NK-92 treated with Interleukin-12 subunit alpha and Interleukin-12 subunit beta, amount 100 ng/mL, for 24 hours (cell line): Measurements from ENCODE around the gene UVRAG.
"Not testable (repeated sequence)": the region's sequence is repeated elsewhere in the genome, so short reads cannot be mapped to it uniquely, and the experiment has no call there.

Experiments used
- DNase-seq: peaks from one replicate; lab custom pipeline; 2025; lab: John Stamatoyannopoulos, UW

Gene UVRAG

GRCh38 chr11:76026862-76027261 lies 211.9 kb downstream of the UVRAG start:
- no peak for DNase-seq

DNA sequence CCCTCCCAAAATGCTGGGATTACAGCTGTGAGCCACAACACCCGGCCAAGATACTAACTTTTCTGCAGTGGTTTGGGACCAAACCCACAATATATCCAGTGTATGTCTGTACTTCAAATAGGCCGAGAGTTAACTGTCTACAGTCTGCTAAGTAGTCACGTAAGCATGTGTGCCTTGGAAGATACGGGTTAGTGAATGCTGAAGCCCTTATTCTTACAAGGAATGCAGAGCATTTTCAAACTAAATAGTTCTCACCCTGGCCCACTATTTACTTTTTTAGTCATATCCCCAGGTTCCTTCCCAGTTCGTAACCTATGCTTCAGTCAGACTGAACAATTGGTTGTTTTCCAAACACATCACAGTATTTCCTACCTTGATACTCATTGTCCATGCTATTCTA lies 215.3 kb downstream of the UVRAG start:
- DNase-seq = no peak

GRCh38 chr11:76030968-76031590 lies 216.1 kb downstream of the UVRAG start:
- no peak for DNase-seq

DNA sequence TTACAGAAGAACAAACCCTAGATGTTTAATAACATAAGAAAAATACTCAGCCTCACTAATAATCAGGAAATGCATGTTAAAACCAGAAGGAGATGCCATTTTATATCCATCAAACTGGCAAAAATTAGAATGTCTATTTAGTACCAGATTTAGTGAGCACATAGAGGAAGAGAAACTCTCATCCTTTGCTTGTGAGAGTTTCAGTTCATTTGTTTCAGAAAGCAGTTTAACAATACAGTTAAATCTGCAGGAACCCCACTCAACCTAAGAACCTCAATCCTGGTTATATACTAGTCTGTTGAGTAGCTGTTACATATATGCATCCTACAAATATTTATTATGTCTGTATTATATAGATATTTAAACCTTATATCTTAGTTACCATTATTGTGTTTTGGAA lies 218.7 kb downstream of the UVRAG start:
- DNase-seq = no peak

DNA sequence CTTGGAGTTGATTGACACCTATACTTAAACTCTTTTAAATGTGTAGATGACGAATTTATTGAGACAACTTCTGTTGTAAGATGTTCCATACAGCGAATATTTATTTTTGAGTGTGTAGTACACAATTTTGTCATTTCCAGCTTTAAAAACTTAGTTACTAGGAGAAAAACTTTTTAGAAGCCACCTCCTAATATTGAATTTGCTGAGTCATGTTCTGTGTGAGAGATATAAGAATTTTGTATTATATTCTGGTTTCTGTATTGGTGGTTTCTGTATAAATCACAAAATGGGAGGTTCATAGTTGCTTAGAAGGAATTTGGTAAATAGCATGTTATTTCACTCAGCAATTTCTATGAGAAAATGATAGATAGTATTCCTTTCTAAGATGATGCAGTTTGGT lies 220.0 kb downstream of the UVRAG start:
- DNase-seq = no peak

DNA sequence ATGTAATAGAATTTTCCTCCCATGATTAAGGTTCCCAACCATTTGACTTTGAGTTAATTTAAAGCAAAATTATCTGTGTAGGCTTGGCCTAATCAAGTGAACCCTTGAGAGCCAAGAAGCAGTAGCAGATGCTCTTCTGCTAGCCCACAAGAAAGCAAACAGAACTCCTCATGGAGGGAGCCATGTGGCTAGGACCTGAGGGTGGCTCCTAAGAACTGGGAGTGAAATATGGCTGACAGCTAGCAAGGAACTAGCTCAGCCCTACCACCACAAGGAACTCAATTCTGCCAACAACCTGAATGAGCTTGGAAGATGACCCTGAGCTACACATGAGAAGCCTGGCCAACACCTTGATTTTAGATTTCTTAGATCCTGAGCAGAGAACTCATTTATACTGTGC lies 223.6 kb downstream of the UVRAG start:
- DNase-seq = no peak

DNA sequence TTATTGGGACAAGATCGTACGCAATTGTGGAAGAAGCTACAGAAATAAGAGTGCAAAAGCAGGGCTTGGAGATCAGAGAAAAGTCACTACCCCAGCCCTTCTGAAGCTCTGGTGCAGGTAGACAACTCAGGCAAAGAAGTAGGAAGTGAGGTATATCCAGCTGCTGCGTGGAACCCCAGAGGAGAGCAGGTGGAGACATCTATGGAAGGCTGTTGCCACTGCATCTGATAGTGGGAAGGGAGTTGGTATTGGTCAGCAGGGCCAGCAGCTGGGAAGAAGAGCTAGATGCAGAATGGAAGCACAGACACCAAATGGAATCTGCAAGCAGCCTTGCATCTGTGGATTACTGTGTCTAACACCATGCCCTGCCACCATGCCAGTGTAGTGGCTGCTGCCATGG lies 226.2 kb downstream of the UVRAG start:
- no peak for DNase-seq

GRCh38 chr11:76044750-76045320 lies 229.8 kb downstream of the UVRAG start:
- no peak for DNase-seq

GRCh38 chr11:76047231-76047630 lies 232.2 kb downstream of the UVRAG start:
- DNase-seq = no peak

DNA sequence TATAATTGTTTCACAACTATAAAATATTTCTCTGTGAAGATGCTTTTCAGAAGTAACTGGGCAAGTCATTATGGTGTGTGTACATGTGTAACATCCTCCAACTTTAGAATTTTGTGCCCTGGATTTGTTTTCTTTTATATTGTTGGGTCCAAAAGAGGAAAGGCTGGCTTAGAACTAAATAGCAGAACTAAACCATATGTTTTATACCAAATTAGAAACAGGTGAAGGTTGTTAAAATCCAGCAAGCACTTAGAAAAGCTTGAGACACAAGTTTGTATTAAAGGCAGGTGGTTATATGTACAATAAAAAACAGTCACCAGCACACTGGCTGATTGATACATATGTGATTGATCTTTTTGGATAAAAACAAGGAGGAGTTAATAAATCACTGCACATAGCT lies 232.8 kb downstream of the UVRAG start:
- no peak for DNase-seq

DNA sequence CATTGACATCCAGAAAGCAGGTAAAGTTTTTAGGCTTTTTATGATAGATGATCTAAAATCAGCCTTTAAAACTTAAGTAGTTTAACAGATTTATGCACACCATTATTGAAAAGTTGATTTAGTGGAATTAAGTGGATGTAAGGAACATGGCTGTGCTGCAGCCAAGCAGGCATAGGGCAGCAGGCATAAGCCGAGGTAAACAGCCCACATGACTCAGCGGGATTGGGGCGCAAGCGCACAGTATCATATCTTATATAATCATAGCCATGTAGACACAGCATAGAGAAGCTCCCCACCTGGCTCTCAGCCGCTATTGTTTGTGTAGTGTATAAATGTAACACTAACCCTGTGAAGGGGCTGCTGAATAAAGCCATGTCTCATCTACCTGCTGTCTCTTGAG lies 233.8 kb downstream of the UVRAG start:
- no peak for DNase-seq

DNA sequence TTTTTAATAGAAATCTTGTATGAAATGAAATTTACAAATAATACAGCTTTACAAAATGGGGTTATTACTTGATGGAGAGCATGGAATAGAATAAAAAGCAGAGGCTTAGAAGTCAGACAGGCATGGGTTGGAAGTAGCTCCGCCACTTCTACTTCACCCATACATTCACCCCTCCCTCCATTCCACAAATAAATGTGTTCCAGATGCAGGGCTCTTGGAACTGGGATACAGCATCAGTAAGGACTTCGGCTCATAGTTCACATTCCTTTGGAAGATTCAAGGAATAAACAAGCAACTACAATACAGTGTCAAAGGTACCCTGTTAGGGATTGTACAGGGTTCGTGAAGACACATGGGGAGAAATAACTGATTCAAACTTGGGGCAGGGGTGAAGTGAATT lies 234.5 kb downstream of the UVRAG start:
- no peak for DNase-seq

- no peak for DNase-seq
These were observed 236.9 kb downstream of the UVRAG start for GRCh38 chr11:76051937-76052336.

- no peak for DNase-seq
These were observed 239.3 kb downstream of the UVRAG start for GRCh38 chr11:76054330-76054729.

GRCh38 chr11:76056876-76057275 lies 241.9 kb downstream of the UVRAG start:
- DNase-seq = no peak

DNA sequence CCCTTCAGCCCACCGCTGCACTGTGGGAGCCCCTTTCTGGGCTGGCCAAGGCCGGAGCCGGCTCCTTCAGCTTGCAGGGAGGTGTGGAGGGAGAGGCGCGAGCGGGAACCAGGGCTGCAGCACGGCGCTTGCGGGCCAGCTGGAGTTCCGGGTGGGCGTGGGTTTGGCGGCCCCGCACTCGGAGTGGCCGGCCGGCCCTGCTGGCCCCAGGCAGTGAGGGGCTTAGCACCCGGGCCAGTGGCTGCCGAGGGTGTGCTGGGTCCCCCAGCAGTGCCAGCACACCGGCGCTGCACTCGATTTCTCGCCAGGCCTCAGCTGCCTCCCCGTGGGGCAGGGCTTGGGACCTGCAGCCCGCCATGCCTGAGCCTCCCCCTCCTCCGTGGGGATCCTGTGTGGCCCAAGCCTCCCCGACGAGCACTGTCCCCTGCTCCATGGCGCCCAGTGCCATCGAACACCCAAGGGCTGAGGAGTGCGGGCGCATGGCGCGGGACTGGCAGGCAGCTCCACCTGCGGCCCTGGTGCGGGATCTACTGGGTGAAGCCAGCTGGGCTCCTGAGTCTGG lies 245.5 kb downstream of the UVRAG start:
- not testable (repeated sequence) for DNase-seq

DNA sequence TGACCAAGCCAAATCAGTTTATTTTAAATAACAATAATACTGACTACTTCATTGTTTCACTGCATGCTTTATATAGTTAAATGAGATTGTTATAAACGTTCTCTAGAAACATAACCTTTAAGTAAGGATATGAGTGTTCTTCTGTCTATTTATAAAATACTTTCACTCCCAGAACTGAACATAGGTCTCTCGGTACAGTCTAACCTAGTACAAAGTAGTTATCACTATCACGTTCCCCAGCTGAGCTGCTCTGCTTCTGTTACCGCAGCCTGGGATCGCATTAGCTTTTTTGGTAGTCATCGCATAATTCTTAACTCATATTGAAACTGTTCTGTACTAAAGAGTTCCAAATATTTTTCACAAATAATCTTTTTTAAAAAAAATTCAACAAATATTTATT lies 247.7 kb downstream of the UVRAG start:
- no peak for DNase-seq

- DNase-seq = no peak
These were observed 249.2 kb downstream of the UVRAG start for GRCh38 chr11:76064192-76064591.

GRCh38 chr11:76067099-76067498 lies 252.1 kb downstream of the UVRAG start:
- DNase-seq = no peak

GRCh38 chr11:76069001-76069400 lies 254.0 kb downstream of the UVRAG start:
- no peak for DNase-seq

DNA sequence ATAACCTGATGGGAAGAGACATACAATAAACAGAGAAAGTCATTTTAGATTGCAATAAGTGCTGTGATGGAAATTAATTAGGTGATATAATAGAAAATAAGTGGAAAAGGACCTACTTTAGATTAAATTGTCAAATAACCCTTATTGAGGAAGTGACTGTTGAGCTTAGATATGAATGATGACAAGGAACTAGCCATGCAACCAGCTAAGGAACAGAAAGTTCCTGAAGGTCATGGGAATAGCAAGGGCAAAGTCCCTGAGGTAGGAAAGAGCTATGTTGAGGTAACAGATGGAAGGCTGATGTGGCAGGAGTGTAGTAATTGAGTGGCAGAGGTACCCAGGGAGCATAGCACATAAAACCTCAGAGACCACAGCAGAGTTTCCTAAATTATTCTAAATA lies 256.1 kb downstream of the UVRAG start:
- no peak for DNase-seq

DNA sequence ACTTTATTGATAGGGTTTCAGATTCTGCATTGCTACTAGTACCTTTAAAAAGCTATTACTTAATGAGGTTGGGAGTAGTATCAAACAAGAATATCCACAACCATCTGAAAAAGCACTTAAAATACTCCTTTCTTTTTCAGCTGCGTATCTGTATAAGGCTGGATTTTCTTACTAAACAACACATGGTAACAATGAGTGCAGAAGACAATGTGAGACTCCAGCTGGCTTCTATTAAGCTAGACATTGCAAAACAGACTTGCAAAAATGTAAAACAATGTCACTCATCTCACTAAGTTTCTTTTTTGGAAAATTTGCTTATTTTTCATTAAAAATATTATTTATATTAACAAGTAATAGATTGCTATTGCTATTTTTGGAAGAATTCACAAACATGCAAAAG lies 258.7 kb downstream of the UVRAG start:
- DNase-seq = no peak

- no peak for DNase-seq
These were observed 259.4 kb downstream of the UVRAG start for GRCh38 chr11:76074148-76075095.
